ENCODE measurements around the gene CDC26.

GRCh38 chr9:113307396-113307975 is 32.1 kb upstream of the CDC26 start:
- TF ChIP-seq, protein P1, sequence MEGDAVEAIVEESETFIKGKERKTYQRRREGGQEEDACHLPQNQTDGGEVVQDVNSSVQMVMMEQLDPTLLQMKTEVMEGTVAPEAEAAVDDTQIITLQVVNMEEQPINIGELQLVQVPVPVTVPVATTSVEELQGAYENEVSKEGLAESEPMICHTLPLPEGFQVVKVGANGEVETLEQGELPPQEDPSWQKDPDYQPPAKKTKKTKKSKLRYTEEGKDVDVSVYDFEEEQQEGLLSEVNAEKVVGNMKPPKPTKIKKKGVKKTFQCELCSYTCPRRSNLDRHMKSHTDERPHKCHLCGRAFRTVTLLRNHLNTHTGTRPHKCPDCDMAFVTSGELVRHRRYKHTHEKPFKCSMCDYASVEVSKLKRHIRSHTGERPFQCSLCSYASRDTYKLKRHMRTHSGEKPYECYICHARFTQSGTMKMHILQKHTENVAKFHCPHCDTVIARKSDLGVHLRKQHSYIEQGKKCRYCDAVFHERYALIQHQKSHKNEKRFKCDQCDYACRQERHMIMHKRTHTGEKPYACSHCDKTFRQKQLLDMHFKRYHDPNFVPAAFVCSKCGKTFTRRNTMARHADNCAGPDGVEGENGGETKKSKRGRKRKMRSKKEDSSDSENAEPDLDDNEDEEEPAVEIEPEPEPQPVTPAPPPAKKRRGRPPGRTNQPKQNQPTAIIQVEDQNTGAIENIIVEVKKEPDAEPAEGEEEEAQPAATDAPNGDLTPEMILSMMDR (IDR thresholded peaks at IDR 0.05): no peak
- no peak for TF ChIP-seq POLR2A (IDR thresholded peaks at IDR 0.05)

Data from adrenal gland (tissue), 5 donors.